ENCODE measurements around the gene ULK3.

The ULK3 gene

DNA sequence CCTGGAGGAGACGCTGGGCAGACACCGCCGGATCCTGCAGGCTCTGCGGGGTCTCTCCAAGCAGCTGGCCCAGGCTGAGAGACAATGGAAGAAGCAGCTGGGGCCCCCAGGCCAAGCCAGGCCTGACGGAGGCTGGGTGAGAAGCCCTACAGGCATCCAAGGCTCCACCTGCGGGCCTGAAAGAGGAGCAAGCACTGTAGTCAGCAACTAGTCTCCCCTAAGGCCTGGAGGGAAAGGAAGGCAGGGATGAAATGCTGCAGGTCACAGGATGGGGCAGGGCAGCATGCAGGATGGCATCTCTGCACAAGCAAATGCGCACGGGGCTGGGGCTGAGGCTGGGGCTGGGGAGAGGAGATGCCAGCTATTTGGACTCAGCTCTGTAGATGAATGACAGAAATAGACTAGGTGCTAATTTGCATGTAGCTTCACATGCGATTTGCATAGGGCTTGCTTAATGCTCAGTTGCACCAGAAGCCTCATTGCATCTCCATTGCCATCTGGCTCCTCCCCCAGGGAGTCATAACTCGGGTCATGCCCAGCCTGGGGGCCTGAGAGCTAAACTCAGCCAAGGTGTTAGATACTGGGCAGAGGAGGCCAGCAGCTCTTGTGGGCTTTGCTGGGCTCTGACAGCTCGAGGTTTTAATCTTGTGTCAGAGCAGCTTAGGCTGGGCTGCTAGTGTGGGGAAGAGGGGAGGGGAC, 21.7 kb downstream of the ULK3 start:
- no peak for DNase-seq

DNA sequence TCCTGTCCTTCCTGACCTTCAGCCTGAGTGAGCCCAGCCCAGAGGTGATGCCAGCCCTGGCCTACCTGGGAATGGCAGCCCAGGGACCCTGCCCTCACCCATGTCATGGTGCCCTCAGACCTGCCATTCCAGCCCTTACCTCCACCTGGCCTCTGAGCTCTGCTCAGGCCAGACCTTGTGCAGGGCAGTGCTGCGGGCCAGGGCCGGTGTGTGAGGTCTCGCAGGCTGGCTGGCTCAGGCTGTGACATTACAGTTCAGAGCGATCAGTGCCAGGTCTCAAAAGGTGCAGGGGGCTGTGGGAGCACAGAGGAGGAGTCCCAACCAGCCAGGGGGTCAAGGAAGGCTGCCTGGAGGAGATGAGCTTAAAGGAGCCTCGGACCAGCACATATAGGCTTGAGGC, 22.9 kb downstream of the ULK3 start:
- DNase-seq: no peak

DNA sequence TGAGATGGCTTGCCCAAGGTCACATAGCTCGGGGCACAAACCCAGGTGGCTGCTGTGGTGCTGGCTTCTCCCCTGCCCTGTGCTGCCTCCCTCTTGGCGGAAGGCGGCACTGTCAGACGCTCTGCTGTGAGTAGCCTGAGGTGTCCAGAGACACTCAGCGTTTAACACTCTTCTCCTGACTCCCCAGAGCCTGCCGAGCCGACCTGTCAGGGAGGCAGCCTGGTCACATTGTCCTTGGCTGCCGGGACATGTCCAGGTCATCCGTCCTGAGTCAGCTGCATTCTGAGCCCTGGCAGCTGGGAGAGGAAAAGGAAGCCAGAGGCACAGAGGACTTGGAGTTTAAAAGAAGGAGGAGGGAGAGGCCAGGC, 25.6 kb downstream of the ULK3 start:
- no peak for DNase-seq

DNA sequence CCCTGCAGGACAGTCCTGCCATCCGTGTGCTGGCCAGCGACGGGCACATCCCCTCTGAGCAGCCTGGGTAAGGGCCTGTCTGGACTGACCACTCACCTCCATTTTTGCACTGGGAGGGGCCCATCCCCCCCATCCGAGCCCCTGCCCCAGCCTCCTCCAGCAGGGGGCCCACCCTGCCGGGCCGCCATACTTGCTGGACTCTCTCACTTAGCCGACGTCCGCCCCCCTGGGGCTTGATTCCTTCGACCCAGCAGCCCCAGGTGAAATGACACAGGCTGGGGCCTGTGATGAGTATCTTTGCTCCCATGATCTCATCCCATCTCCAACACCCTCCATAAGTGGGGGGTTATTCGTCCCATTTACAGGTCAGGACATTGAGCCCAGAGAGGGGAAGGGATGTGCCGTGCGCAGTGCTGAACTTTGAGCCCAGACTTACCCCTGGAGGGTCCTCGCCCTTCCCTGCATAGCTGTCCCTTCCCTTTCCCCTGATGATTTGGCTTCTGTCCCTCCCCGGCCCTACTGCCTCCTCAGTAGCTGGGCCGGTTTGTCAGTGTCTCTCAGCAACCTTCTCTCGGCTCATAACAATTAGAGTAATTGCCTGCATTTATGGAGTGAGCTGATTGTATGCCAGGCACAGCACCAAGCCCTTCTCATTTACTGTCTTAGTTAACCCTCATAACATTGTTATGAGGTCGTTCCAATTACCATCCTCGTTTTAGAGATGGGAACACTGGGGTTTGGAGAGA, 26.2 kb downstream of the ULK3 start:
- DNase-seq: no peak

DNA sequence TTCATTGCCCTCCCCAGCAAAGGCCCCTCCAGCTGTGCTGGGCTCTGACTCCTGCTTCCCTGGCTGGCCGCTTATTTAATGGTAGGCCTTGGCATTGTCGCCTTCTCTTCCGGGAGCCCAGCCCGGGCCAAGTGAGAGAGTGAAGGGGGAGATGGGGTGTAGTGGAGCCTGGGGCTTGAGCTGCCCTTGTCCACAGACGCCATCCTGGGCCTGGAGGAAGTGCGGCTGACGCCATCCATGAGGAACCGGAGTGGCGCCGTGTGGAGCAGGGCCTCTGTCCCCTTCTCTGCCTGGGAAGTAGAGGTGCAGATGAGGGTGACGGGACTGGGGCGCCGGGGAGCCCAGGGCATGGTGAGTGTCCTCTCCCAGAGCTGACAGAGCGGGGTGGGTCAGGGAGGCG, 27.0 kb downstream of the ULK3 start:
- DNase-seq: no peak

DNA sequence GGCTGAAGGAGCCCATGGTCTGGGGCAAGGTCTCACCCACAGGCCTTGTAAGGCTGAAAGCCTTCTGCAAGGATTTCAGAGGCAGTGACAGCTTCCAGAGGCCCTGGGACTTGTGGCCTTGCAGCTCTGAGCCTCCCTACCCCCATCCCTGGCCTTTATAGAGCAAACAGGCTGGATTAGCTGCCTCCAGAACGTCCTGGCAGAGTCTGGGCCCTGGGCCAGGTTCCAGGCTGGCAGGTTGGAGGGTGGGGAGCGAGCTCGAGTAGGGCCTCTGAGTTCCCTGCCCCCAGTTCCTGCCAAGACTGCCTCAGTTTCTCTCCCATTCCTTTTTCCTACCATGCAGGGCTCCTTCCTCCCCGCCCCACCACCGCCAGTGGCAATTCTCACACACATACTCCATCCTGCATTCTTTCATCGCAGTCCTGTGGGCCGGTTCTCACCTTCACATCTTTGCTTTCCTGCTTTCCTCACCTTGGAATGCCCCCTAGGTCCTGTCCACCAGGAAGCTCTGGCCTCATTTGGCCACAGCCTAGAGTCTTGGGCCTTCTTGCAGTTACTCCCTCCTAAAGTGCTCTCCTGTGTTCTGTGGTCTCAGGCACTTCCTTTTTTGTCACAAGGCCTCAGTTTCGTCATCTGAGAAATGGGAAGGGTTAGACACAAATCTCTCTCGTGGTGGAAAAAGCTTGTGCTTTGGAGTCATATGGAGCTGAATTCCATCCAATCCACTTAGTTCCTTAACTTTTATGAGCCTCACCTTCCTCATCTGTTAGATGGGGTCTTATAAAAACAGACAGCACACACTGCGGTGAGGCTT, 27.6 kb downstream of the ULK3 start:
- DNase-seq: no peak

DNA sequence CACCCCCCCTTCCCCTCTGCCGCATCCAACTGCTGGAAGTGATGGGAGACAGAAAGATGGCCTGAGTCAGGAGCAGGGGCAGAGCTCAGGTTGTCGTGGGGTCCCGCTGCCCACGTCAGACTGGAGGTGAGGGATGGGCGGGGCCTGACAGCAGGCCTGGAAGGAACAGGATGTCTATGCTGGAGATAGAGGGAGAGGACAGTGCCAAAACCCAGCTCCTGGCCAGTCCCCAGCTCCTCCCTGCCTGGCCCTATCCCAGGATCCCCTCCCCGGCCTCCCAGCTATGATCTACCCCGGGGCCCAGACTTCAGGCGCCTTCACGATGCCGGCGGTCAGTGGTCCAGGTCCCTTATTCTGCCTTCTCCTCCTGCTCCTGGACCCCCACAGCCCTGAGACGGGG, 30.4 kb downstream of the ULK3 start, which contains the start of gene LMAN1L:
Gene LMAN1L (plus strand): TSS at position 303 of the 400 bp plus-strand sequence. CDS start 20 bp downstream, at position 323.
- no peak for DNase-seq

DNA sequence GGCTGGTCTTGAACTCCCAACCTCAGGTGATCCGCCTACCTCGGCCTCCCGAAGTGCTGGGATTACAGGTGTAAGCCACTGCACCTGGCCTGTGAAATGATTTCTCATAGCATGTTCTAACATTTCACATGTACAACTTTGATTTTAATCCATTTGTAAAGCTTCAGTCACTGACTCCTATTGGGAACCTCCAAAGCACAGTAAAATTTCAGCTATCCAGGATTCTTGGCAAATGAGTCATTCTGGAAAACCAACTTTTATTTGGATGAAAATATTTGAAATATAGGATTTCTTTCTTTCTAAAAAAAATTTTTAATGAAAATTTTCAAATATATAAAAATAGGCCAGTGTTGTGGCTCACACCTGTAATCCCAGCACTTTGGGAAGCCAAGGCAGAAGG, 33.0 kb downstream of the ULK3 start:
- no peak for DNase-seq

DNA sequence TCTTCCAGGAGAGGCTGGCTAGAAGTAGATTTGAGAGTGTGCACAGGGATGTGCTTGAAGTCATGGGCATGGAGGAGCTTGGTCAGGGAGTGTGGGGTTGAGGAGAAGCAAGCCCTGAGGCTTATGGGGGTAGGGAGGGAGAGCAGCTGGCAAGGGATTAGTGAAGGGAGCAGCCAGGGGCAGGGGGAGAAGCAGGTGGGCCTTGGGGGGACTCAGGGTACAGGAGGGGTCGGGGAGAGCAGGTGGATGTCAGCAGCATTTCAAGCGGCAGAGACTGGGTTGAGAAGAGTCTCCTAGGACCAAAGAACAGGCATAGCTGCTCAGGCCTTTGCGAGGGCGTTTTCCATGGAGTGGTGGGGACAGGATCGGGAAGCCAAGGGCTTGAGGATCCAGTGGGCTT, 33.7 kb downstream of the ULK3 start:
- no peak for DNase-seq

DNA sequence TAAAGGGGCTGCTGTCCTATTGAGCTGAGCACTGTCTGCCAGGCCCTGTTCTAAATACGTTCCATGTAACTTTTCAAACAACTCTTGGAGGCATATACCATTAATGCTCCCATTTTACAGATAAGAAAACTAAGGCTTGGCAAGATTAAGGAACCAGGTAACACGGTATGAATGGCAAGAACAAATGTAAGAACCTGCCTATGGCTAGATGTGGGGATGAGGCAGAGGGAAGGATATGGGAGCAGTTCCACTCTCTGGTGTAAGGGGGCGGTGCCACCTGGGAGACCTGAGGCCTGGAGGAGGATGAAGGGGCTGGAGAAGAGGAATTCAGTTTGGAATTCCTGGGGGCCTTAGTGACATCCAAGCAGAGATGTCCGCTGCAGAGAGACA, 34.1 kb downstream of the ULK3 start:
- no peak for DNase-seq

DNA sequence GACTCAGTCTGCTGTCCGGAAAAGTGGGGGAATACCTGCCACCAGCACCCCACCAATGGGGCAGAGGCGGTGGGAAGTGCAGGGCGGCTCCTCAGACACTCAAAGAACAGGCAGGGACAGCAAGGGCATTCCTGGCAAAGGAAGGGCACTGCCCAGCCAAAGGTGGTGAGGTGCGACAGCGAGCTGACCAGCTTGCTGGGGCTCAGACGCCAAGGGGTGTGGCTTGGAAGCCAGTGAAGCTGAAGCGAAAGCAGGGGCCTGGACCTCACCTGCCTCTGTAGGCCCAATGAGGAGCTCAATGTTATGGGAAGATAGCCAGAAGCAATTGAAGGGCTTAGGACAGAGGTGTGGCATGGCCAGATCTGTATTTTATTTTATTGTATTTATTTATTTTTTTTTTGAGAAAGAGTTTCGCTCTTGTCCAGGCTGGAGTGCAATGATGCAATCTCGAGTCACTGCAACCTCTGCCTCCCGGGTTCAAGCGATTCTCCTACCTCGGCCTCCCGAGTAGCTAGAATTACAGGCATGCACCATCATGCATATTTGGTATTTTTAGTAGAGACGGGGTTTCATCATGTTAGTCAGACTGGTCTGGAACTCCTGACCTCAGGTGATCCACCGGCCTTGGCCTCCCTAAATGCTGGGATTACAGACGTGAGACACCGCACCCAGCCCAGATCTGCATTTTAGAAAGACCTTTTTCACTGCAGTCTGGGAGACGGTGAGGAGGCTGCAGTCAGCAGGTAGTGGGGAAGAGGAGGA, 34.7 kb downstream of the ULK3 start:
- DNase-seq: no peak

DNA sequence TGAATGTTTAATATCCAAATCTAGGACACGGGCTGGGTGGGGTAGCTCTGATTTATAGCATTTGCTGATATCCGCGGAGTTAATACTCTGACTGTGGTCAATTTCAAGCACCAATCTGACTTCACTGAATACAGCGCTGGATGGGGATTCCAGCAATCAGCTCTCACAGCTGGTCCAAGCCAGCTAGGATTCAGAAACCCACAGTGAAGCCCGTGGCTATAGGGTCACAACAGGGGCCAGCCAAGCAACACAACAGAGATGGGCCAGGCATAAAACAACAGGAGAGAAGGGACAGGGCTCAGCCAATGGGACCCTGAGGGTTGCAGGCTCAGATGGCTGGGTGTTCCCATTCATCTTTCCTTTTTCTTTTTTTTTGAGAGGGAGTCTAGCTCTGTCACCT, 35.7 kb downstream of the ULK3 start:
- no peak for DNase-seq

DNA sequence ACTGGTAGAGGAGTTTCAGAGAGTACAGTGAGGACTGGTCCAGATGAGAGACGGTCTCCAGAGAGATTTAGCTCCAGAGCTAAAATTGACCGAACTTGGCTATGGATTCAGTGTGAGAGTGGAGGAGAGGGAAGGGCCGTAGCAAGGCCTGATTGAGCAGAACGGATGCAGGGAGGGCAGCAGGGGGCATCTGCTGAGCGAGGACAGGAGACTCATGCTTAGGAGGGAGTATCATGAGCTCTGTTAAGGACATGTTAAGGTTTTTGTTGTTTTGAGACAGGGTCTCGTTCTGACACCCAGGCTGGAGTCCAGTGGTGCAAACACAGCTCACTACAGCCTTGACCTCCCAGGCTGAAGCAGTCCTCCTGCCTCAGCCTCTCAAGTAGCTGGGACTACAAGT, 38.0 kb downstream of the ULK3 start:
- DNase-seq: no peak

DNA sequence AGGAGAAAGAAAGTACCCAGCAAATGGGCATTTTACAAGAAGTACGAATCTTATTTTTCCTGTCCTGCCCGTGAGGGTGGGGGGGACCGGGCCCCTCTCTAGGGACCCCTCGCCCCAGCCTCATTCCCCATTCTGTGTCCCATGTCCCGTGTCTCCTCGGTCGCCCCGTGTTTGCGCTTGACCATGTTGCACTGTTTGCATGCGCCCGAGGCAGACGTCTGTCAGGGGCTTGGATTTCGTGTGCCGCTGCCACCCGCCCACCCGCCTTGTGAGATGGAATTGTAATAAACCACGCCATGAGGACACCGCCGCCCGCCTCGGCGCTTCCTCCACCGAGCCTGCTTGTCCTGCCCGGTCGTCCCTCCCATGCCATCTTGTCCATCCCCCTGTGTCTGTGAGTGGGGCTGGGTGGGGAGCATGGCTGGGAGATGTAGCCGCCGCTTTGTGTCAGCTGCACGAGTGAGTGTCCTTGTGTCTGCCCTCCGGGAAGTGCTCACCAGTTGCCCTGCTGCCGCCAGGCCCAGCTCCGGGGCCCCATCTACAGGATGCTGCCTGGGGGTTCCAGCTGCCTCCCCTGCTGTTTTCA, 40.0 kb downstream of the ULK3 start:
- DNase-seq: no peak

DNA sequence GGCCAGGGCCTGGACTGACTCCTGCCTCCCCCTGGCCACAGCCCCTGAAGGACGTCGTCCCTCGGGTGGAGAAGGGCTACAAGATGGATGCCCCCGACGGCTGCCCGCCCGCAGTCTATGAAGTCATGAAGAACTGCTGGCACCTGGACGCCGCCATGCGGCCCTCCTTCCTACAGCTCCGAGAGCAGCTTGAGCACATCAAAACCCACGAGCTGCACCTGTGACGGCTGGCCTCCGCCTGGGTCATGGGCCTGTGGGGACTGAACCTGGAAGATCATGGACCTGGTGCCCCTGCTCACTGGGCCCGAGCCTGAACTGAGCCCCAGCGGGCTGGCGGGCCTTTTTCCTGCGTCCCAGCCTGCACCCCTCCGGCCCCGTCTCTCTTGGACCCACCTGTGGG, 40.7 kb downstream of the ULK3 start:
- DNase-seq: no peak

DNA sequence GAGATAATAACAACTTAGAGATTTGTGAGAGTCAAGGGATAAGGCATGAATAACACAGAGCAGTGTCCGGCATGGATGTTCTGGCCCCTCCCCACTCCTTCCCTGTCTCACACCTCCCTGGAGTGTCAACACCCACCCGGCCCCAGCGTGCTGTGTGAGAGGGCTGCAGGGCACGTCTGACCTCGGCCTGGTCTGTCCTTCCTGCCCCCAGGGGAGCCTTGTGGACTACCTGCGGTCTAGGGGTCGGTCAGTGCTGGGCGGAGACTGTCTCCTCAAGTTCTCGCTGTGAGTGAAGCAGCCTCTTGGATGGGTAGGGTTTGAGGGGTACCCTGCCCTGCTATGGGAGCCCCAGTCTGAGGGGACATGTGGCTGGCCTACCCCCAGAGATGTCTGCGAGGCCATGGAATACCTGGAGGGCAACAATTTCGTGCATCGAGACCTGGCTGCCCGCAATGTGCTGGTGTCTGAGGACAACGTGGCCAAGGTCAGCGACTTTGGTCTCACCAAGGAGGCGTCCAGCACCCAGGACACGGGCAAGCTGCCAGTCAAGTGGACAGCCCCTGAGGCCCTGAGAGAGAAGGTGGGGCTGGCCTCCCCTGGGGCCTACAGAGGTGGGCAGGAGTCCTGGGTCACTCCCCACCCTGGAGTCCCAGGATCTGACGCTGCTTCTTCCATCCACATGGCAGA, 41.5 kb downstream of the ULK3 start:
- DNase-seq: no peak

DNA sequence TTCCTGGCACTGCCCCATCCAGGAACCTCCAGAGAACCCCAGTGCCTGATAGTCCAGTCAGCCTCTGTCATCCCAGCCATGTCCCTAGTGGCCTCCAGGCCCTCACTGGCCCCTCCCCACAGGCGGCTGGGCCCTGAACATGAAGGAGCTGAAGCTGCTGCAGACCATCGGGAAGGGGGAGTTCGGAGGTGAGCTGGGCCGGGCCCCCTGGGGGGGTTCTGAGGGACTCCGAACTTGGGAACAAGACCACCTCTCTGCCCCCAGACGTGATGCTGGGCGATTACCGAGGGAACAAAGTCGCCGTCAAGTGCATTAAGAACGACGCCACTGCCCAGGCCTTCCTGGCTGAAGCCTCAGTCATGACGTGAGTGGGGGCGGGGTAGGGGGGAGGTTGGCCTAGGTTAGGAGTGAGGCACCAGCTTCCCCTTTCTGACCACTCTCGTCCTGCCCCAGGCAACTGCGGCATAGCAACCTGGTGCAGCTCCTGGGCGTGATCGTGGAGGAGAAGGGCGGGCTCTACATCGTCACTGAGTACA, 42.3 kb downstream of the ULK3 start:
- no peak for DNase-seq

DNA sequence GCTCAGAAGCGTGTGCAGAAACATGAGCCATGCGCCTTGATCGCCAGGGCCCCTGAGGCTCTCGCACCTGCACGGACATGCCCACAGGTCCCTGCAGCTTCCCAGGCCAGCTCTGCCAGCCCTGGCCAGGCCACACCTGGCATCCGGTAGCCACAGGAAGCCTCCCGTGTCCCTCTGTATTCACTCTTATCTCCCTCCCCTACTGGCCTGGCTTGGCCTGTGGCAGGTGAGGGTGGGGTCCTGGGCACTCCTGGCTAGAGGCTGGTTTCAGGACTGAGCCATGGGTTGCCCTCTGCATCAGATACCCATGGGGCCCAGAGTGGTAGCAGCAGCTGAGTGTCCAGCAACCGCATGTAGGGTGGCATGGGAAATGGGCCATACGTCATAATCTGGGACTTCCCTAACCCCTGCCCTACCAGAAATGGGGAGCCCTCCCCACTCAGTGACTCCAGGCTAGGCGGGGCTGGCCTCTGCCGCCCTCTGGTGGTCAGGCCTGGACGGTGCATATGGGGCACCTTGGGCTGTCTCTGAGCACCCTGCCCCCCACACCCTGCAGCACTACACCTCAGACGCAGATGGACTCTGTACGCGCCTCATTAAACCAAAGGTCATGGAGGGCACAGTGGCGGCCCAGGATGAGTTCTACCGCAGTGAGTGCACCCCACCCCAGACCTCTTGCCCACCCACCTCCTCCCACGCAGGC, 42.9 kb downstream of the ULK3 start:
- no peak for DNase-seq

DNA sequence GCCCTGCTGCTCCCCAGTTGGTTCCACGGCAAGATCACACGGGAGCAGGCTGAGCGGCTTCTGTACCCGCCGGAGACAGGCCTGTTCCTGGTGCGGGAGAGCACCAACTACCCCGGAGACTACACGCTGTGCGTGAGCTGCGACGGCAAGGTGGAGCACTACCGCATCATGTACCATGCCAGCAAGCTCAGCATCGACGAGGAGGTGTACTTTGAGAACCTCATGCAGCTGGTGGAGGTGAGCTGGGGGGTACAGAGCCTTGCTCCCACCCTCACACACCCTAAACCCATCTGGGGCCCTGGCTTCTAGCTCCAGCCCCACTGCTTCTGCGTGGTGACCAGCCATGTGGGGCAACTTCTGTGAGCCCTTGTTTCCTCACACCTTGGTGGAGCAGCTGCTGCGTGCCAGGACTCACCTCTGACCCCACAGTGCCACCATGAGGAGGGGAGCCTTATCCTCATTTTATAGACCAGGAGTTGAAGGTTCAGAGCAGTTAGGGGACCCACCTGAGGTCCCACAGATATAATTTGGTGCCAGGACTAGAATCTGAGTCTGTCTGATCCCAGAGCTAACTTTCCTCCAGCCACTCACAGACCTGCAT, 43.6 kb downstream of the ULK3 start:
- no peak for DNase-seq

DNA sequence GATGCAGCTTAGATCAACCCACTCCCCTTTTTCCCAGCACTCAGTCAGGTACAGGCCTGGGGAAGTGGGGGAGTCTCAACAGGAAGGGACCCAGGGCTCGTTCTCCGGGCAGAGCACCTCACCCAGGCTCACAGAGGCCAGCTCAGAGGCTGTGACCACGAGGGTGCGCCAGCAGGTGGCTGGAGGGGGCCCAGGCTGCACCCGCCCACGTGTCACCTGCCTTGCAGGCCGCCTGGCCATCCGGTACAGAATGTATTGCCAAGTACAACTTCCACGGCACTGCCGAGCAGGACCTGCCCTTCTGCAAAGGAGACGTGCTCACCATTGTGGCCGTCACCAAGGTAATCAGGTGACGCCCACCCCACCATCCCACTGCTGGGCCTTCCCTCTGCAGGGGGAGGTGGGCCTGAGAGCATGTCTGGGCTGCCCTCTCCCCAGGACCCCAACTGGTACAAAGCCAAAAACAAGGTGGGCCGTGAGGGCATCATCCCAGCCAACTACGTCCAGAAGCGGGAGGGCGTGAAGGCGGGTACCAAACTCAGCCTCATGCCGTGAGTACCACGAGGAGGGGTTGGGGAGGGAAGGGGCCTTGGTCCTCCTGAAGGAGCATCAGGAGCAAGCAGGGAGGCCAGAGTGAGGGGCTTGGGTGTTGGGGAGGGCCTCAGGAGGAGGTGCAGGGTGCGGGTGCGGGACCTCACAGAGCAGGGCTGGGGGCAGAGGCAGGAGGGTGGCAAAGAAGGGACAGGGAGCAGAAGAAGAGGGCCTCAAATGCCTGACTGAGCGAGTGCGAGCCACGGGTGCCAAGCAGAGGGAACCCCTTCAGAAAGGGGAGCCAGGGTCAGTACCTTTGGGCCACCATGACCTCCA, 44.3 kb downstream of the ULK3 start:
- no peak for DNase-seq

Measured in NCI-H187 (cell line).